GM21786 (cell line): ENCODE measurements around the gene TSPEAR.
"Not testable (repeated sequence)": the region's sequence is repeated elsewhere in the genome, so short reads cannot be mapped to it uniquely, and the experiment has no call there.

Experiments
- ATAC-seq: cut with Tn5 transposase; IDR thresholded peaks from one replicate; pipeline ENCODE4 v1.9.1; 2021; ENCODE audit not compliant: unreplicated experiment

Gene TSPEAR

DNA sequence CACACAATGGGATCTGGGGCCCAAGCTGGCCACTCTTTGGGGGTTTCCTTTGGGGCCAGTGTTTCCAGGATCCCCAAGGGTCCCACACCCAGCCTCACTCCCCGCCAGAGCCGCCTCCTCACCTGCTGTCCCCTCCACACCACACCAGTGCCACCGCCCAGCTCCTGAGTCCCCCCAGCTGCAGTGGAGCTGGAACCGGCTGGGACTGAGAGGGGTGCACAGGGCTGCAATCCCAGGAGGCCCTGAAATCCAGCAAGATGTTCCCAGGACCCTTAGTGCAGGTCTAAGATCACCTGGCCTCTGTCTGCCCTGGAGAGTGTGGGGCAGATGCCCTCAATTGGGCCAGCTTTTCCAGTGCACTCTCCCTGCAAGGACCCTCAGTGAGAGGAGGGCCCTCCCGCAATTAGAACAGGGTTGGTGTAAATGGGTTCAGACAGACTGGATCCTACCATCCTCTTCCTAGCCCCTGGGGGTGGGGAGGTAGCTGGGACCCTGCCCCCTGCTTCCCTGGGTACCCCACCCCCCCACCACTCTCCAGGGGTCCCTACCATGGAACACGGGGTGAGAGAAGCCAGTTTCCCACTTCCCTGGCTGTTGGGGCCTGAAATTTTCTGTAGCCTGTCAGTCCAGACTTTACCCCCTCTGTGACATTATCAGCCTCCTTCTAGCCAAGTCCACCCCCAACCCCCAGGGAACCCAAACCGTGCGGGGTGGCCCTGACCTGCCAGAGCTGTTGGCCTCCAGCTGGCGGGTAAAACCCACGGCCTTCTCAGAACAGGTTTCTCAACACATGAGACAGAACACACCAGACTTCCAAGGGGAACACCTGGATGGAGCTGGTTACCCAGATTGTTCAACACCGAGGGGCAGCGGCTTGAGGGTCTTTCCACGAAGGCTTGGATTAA is 7.4 kb downstream of the TSPEAR start:
- ATAC-seq: no peak

DNA sequence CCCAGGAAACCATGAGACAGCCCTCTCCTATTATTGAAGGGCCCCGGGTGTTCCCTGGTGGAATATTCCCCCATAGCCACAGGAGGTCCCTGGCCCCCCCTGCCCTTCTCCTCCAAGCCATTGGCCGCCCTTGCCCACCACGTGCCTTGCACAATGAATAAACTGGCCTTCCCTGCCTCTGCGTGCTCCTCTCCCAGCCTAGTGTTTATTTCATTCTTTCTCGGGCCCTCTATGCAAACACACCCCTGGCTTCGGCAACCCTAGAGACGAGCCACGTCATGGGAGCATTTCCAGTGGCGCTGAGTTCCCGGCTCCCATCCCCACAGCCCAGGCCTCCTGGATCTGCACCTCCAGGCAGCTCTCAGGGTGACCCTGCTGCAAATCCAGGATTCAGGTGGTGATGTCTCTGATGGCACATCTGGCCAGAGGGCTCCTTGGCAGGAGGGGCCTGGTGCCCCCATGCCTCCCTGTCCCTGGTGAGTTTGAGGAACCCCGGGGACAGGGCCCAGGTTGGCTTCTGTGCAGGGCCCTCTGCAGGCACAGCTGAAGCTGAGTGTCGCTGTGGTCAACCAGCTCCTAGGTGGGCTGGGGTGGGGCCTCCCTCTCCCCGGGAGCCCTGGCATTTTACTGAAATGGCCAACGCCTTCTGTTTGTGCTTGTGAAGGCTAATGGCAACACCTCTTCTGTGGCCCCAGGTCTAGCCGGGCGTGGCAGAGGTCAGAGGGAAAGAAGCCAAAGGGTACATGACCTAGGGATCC is 8.2 kb downstream of the TSPEAR start:
- no peak for ATAC-seq

DNA sequence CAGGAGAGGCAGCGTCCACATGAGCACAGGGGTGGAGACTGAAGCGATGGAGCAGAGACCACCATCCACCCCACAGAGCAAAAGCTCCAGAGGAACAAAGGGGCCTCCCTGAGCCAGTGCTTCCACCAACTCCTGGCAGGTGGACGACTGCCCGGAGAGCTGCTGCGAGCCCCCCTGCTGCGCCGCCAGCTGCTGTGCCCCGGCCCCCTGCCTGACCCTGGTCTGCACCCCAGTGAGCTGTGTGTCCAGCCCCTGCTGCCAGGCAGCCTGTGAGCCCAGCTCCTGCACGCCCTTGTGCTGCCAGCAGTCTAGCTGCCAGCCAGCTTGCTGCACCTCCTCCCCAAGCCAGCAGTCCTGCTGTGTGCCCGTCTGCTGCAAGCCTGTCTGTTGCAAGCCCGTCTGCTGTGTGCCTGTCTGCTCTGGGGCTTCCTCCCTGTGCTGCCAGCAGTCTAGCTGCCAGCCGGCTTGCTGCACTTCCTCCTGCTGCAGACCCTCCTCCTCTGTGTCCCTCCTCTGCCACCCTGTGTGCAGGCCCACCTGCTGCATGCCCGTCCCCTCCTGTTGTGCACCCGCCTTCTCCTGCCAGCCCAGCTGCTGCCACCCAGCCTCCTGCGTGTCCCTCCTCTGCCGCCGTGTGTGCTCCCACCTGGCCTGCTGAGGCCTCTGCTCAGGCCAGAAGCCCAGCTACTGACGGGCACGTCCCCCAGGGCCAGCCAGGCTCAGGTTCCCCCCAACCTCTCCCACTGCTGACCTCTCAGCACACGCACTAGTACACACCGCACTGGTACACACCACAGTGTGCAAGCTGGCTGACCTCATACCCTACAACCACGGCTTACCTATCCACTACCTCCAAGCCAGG is 9.0 kb downstream of the TSPEAR start:
- ATAC-seq: no peak

DNA sequence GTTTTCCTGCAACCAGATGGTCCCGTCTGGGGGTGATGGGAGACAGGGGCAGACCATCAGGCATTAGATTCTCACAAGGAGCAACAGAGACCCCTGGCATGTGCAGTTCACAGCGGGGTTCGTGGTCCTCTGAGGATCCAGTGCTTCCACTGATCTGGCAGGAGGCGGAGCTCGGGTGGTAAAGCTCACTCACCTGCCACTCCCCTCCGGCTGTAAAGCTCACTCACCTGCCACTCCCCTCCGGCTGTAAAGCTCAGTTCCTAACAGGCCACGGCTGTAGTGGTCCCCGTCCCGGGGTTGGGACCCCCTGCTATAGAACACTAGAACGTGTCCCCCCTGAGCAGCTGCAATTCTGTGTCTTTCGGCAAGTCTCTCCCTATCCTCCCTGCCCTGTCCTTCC is 9.8 kb downstream of the TSPEAR start:
- ATAC-seq: no peak

DNA sequence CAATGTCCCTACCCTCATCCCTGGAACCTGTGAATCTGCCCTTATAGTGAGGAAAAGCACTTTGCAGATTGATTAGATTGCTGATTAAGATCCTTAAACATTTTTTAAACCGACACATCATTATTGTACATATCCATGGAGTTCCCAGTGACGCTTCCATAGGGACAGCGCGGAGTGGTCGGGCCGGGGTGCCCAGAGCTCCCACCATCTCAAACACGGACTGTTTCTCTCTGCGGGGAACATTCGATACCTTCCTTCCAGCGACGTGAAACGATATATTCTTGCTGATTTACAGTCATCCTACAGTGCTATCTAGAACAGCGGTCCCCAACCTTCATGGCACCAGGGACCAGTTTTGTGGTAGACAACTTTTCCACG is 10.4 kb downstream of the TSPEAR start:
- ATAC-seq: no peak

DNA sequence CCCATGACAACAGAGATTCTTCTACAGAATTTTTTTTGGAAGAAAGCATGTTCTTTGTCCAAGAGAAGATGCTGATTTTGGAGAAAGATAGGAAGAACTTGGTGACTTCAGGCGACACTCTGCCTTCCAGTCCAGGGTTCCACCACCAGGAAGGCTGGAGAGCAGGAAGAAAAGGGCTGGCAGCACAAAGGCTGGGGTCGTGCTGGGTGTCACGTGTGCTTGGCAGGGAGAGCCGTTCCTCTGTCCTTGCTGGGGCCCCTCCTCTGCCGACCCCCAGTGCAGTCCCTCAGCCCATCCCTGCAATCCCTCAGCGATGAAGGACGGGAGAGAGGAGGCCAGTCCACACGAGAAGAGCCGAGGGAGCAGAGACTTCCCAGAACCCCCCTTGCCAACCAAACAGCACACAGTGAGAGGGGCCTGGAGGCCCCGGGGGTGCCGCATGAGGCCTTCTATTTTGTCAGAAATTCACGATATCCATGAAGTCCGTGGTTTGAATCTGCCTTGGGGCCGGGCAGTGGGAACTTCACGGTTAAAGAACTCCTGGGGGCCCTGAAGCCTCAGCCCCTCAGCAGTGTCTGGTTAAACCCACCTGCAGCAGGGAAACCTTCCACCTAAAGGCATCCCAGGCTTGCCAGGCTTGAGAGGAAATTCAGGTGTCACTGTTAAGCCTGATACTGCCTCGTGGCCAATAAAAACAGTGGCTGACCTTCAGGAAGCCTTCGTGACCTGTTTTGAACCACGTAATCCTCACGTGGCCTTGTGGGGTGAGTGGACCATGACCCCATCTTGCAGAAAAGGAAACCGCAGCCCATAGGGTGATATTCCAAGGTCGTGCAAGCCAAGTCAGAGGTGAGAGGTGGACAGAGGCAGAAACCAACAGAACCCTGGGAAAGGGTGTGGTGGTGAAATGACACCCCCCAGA is 11.0 kb downstream of the TSPEAR start:
- no peak for ATAC-seq

DNA sequence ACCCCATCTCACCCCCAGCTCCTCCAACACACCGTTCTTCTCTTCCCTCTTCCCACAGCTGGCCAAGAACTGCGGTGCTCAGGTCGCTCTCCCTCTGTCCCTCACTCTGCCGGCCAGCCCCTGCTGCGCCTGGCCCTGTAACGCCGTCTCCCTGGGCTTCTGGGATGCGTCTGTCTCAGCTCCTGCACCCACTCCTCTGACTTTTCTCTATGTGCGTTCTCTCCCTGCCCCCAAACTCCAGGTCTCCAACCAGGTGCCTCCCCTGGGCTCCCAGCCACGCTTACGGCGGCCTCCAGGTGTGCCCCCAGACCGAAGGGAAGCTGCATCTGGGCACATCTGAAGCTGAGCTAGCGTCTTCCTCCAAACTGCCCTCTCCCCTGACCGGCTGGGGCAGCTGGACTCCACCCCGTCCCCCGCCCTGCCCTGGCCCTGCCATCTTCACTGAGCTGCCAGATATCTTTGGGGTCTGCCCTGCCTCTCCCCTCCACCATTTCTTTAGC is 11.8 kb downstream of the TSPEAR start:
- ATAC-seq: no peak

DNA sequence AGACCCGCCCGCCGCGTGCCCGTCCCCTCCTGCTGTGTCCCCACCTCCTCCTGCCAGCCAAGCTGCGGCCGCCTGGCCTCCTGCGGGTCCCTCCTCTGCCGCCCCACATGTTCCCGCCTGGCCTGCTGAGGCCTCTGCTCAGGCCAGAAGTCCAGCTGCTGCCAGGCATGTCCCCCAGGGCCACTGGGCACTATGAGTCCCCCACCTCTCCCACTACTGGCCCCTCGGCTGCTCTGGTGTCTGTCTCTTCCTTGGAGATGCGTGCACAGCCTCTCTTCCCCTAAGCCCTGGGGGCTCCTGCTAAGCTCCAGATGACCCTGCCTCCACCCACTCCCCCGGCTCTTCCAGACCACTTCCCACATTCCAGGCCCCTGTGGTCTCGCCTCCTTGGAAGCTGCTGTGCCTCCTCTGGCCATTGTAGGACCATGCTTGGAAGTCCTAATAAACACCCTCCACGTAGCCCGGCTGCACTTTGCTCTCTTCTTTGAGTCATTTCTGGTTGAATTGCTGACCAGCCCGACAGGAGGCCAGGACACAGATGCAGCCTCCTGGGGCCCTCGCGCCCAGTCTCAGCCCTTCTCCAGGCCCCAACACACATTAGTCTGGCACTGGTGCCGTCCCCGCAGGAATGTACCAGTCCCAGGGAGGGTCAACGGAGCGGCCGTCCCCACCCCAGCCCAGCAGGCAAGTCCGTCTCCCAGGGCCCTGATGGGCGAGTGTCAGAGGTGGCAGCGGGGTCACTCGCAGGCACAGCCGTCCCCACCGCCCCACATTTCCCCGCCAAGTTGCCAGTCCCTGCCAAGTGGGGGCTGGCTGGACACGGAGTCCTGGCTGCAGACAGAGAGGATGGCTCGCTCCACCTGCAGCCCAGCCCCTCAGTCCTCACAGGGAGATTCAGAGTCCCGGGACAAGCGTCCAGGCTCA is 13.3 kb downstream of the TSPEAR start:
- no peak for ATAC-seq

DNA sequence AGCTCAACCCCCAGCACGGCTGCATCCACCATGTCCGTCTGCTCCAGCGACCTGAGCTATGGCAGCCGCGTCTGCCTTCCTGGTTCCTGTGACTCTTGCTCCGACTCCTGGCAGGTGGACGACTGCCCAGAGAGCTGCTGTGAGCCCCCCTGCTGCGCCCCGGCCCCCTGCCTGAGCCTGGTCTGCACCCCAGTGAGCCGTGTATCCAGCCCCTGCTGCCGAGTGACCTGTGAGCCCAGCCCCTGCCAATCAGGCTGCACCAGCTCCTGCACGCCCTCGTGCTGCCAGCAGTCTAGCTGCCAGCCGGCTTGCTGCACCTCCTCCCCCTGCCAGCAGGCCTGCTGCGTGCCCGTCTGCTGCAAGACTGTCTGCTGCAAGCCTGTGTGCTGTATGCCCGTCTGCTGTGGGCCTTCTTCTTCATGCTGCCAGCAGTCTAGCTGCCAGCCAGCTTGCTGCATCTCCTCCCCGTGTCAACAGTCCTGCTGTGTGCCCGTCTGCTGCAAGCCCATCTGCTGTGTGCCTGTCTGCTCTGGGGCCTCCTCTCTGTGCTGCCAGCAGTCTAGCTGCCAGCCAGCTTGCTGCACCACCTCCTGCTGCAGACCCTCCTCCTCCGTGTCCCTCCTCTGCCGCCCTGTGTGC is 14.1 kb downstream of the TSPEAR start, which contains the start of gene KRTAP10-12:
TSS of gene KRTAP10-12 (plus strand) at position 1 of the 639 bp plus-strand sequence. CDS start at position 31, 30 bp downstream.
- ATAC-seq: not testable (repeated sequence)

DNA sequence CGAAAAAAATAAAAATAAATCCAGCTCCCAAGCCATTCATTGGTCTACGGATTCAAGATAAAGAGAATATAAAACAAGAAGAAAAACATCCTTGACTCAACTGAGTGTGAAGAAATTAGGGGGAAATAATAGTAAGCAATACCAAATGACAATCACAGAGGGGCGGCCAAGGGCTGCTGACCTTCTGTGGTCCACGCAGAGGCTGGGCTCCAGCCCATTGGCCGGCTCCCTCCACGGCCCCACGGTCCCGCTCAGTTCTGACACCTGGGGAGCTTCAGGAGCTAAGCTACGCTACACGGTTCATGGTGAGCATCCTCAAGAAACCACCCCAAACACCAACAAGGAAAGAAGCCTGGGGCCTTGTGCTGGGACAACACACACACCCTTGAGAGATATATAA is 14.8 kb downstream of the TSPEAR start:
- ATAC-seq: no peak

DNA sequence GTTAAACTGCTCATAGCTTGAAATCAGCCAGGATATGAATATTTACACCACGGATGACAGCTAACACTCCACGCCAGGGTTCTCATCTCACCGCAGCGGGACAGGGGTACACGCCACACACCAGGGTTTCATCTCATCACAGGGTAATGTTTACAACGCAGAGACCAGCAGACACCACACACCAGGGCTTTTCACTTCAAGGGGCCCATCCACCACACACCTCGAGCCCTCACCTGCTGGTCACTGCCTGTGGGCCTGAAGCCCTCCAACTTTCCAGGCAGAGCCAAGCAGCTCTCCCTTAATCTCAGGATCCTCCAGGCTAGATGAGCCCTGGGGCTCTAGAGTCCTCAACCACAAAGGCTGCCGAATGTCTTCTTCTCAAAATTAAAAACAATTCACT is 15.7 kb downstream of the TSPEAR start:
- ATAC-seq: no peak

DNA sequence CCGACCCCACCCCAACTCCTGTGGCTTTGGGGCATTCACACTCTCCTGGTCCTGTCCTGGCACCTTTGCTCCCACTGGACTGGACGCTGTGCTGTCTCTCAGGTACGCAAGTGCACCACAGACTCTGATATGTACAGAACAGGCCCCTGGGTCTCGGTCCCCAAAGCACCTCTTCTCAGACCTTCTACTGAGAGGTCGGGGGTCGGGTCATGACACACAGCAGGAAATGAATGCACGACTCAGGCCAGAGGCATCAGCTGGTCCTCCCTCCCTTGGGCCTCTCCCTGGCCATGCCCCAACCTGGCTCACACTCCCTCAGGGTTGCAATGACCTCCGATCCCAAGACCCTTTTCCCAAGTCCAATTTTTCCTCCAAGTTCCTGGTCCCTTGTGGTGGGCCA is 16.2 kb downstream of the TSPEAR start:
- ATAC-seq: no peak

DNA sequence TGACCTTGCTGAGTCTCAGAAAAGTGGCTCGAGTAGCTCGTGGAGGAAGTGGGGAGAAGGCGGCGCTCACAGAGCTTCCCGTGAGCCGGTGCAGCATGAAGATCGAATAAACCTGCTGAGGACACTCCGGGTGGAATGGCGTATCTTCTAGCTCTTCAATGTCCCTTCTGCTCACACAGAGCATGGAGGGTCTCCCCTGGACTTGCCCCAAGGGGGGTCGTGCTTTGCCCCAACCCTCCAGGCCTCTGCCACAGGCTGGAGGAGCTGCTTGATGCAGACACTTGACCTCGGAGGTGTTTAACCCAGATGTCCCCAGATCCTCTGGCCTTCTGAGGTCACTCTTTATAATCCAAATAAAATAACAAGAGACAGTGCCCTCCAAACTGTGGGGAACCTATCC is 16.6 kb downstream of the TSPEAR start:
- ATAC-seq: no peak

DNA sequence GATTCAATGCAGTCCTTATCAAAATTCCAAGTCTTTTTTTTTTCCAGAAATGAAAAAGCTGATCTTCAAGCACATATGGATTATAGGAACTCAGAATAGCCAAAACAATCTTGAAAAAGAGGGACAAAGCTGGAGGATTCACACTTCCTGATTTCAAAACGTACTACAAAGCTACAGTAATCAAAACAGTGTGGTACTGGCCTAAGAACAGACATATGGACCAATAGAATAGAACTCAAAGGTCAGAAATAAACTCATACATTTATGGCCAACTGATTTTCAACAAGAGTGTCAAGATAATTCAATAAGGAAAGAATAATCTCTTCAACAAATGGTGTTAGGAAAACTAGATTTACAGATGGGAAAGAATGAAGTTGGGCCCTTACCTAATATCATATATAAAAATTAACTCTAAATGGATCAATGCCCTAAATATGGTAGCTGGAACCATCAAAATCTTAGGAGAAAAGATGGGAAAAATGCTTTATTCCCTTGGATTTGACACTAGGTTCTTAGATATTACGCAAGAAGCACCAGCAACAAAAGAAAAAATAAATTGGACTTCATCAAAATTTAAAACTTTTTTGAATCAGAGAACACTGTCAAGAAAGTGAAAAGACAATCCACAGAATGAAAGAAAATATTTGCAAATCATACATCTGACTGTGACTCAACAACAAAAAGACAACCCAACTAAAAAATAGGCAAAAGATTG is 18.4 kb downstream of the TSPEAR start:
- no peak for ATAC-seq

DNA sequence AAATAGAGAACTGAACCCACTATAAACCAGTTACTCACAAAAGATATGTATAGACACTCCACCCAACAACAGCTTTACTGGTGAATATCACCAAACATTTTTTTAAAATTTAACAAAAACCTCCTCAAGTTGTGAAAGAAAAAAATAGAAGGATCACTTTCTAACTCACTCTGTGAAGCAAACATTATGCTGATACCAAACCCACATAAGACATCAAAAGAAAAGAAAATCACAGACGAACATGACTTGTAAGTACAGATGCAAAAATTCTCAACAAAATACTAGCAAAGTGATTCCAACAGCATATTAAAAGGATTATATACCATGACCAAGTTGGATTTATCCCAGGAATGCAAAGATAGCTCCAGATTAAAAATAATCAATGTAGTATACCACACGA is 19.7 kb downstream of the TSPEAR start:
- no peak for ATAC-seq

DNA sequence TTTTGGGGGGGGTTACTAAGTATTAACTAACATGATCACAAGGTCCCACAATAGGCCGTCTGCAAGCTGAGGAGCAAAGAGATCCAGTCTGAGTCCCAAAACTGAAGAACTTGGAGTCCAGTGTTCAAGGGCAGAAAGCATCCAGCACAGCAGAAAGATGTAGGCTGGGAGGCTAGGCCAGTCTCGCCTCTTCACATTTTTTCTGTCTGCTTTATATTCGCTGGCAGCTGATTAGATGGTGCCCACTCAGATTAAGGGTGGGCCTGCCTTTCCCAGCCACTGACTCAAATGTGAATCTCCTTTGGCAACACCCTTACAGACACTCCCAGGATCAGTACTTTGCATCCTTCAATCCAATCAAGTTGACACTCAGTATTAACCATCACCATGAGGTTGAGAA is 21.6 kb downstream of the TSPEAR start:
- not testable (repeated sequence) for ATAC-seq

DNA sequence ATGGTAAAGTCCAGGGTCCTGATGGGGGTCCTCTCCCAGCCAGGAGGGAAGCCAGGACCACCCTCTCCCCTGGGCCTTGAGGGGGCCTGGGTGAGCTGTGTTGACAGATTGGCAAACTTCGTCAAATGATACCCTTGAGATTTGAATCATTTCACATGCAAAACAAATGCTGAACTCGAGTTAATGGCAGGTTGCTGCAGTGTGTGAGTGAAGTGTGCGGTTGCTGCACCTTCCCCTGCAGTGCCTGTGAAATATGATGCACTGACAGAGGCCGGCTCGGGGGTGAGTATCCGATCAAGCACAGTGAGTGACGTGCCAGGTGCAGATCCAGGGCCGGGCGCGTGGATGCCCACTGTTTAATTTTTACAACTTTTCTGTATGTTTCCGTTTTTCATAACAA is 23.7 kb downstream of the TSPEAR start:
- ATAC-seq: no peak
